Neural progenitor cell (in vitro differentiated cells): ENCODE results near the gene KIF16B. TPM values are rescaled to one million over a fixed set of nuclear protein-coding genes. Genes with fewer than 3 reads are reported as not detected.

Experiments used
- DNase-seq: peaks from one replicate; pipeline ENCODE4 v3.0.0-alpha.2; 2016; ENCODE audit warnings: low spot score
- H2AFZ ChIP-seq: fragments of 200-600 bp; sonication (generic); replicated peaks from 2 replicates; pipeline ENCODE4 v1.6.1; 2016; ENCODE audit warnings: antibody characterized with exemption
- H3F3A ChIP-seq: fragments of 200-600 bp; sonication (generic); 2 replicates; pipeline ENCODE4 v1.6.1; 2016; ENCODE audit warnings: antibody characterized with exemption, low read depth
- H3K27ac ChIP-seq: fragments of 200-600 bp; sonication (generic); 2 replicates; pipeline ENCODE4 v1.5.1; 2016; ENCODE audit warnings: mild to moderate bottlenecking
- H3K27me3 ChIP-seq: fragments of 200-600 bp; sonication (generic); 2 replicates; pipeline ENCODE4 v1.6.1; 2016; ENCODE audit warnings: mild to moderate bottlenecking, moderate library complexity
- H3K36me3 ChIP-seq: fragments of 200-600 bp; sonication (generic); 2 replicates; pipeline ENCODE4 v1.5.1; 2016
- H3K4me1 ChIP-seq: fragments of 200-600 bp; sonication (generic); 2 replicates; pipeline ENCODE4 v1.6.1; 2016; ENCODE audit warnings: mixed run types
- H3K4me2 ChIP-seq: fragments of 200-600 bp; sonication (generic); 2 replicates; pipeline ENCODE4 v1.6.1; 2016
- H3K4me3 ChIP-seq: fragments of 200-600 bp; sonication (generic); 2 replicates; pipeline ENCODE4 v1.5.1; 2016
- H3K79me2 ChIP-seq: fragments of 200-600 bp; sonication (generic); 2 replicates; pipeline ENCODE4 v1.6.1; 2016; ENCODE audit warnings: low read depth
- H3K9ac ChIP-seq: fragments of 200-600 bp; sonication (generic); 2 replicates; pipeline ENCODE4 v1.6.1; 2016
- H3K9me3 ChIP-seq: fragments of 200-600 bp; sonication (generic); 2 replicates; pipeline ENCODE4 v1.5.1; 2016; ENCODE audit warnings: low read depth
- H4K20me1 ChIP-seq: fragments of 200-600 bp; sonication (generic); 2 replicates; pipeline ENCODE4 v1.6.1; 2016; ENCODE audit warnings: low read depth
- H3K27ac Mint-ChIP-seq: 3 replicates; pipeline ENCODE4 v1.8.0; 2021; ENCODE audit warnings: mixed read lengths
- H3K27me3 Mint-ChIP-seq: 2 replicates; pipeline ENCODE4 v1.8.0; 2022; ENCODE audit warnings: low read depth, mild to moderate bottlenecking, inconsistent platforms, moderate library complexity, mixed read lengths; ENCODE audit not compliant: insufficient read depth
- H3K36me3 Mint-ChIP-seq: 3 replicates; pipeline ENCODE4 v1.8.0; 2021; ENCODE audit warnings: mixed read lengths
- H3K4me1 Mint-ChIP-seq: 3 replicates; pipeline ENCODE4 v1.8.0; 2021; ENCODE audit warnings: mixed read lengths
- H3K4me3 Mint-ChIP-seq: 3 replicates; pipeline ENCODE4 v1.8.0; 2021; ENCODE audit warnings: mild to moderate bottlenecking, moderate library complexity, mixed read lengths
- H3K9me3 Mint-ChIP-seq: 3 replicates; pipeline ENCODE4 v1.8.0; 2020; ENCODE audit warnings: mixed read lengths
- CTCF ChIP-seq: fragments of 200-600 bp; sonication (generic); IDR thresholded peaks from 2 replicates; pipeline ENCODE4 v1.5.1; 2017; ENCODE audit warnings: antibody characterized with exemption, mild to moderate bottlenecking
- EZH2 ChIP-seq: fragments of 200-600 bp; sonication (generic); IDR thresholded peaks from 2 replicates; pipeline ENCODE4 v1.6.1; 2017; ENCODE audit warnings: antibody characterized with exemption, mild to moderate bottlenecking, moderate library complexity
- EZH2phosphoT487 ChIP-seq: fragments of 200-600 bp; sonication (generic); IDR thresholded peaks from 2 replicates; pipeline ENCODE4 v1.6.1; 2017; ENCODE audit warnings: antibody characterized with exemption
- total RNA-seq: library from RNA; depleted of rRNA; stranded (reverse); fragments of >200 nt; gene quantifications from 2 replicates; pipeline ENCODE4 v1.2.3, GENCODE V29; 2015; ENCODE audit warnings: low replicate concordance

Gene KIF16B
- total RNA-seq, 1 donor from 2014 or later = 15.5 TPM

- Histone ChIP-seq H4K20me1 (no peaks in the 10 kb centered on the region), H3K4me2 (no peak overlapping the region), H3K79me2 (no peaks in the 10 kb centered on the region), H2AFZ (no peak overlapping the region), H3K36me3 (peaks cover 11% of the 10 kb centered on the region), H3K9ac (no peak overlapping the region), H3K9me3 (no peaks in the 10 kb centered on the region), H3F3A (no peaks in the 10 kb centered on the region), H3K27me3 (no peaks in the 10 kb centered on the region), H3K27ac (no peak overlapping the region), H3K4me1 (no peaks in the 10 kb centered on the region), H3K4me3 (no peak overlapping the region)
- Mint-ChIP-seq H3K27ac (no peak overlapping the region), H3K36me3 (peaks cover 8% of the 10 kb centered on the region), H3K4me3 (no peak overlapping the region), H3K27me3 (peaks cover 2% of the 10 kb centered on the region), H3K4me1 (no peaks in the 10 kb centered on the region), H3K9me3 (peaks cover 28% of the 10 kb centered on the region)
- TF ChIP-seq CTCF (no peak), EZH2 (no peak), EZH2phosphoT487 (no peak)
- DNase-seq = no peak
Observed at GRCh38 chr20:16301986-16302385, 271.3 kb downstream of the KIF16B start.

DNA sequence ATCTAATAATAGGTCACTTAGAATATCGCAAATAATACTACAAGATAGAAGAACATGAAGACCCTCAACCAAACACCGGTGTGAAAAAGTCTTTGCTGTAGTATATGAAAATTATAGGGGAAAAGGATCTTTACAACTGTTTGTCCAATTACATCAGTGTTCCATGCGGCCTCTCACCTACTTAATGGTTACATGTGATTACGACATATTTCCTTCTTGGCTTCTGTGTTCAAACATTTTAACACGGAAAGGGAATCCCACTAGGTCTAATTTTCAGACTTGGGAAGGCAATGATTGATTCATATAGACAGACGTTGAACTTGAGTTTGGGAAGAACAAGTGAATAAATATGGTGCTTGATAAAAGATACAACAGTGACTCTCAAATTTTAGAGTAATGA lies 273.4 kb downstream of the KIF16B start:
- no peak overlapping the region for H3K9ac ChIP-seq
- H3F3A ChIP-seq = no peaks in the 10 kb centered on the region
- no peaks in the 10 kb centered on the region for H3K9me3 ChIP-seq
- H3K4me3 ChIP-seq = no peak overlapping the region
- H3K4me1 Mint-ChIP-seq = no peaks in the 10 kb centered on the region
- H2AFZ ChIP-seq = no peak overlapping the region
- H3K9me3 Mint-ChIP-seq = peaks cover 28% of the 10 kb centered on the region
- H3K4me2 ChIP-seq = no peak overlapping the region
- no peaks in the 10 kb centered on the region for H4K20me1 ChIP-seq
- H3K36me3 Mint-ChIP-seq = peaks cover 5% of the 10 kb centered on the region
- H3K4me3 Mint-ChIP-seq = no peak overlapping the region
- TF ChIP-seq EZH2 (no peak), CTCF (no peak), EZH2phosphoT487 (no peak)
- no peaks in the 10 kb centered on the region for H3K4me1 ChIP-seq
- H3K79me2 ChIP-seq = no peaks in the 10 kb centered on the region
- H3K36me3 ChIP-seq = peaks cover 11% of the 10 kb centered on the region
- H3K27ac Mint-ChIP-seq = no peak overlapping the region
- H3K27me3 ChIP-seq = no peaks in the 10 kb centered on the region
- H3K27me3 Mint-ChIP-seq = peaks cover 2% of the 10 kb centered on the region
- no peak for DNase-seq
- H3K27ac ChIP-seq = no peak overlapping the region

GRCh38 chr20:16296931-16297330 lies 276.3 kb downstream of the KIF16B start:
- Histone ChIP-seq H3K27me3 (no peaks in the 10 kb centered on the region), H3F3A (no peaks in the 10 kb centered on the region), H3K9me3 (no peaks in the 10 kb centered on the region), H4K20me1 (no peaks in the 10 kb centered on the region), H3K36me3 (peaks cover under 1% of the 10 kb centered on the region), H3K79me2 (no peaks in the 10 kb centered on the region), H3K4me1 (peaks cover 9% of the 10 kb centered on the region), H3K27ac (no peak overlapping the region), H3K4me2 (no peak overlapping the region), H3K4me3 (no peak overlapping the region), H2AFZ (no peak overlapping the region), H3K9ac (no peak overlapping the region)
- Mint-ChIP-seq H3K4me3 (no peak overlapping the region), H3K9me3 (peaks cover 12% of the 10 kb centered on the region), H3K36me3 (peaks cover 4% of the 10 kb centered on the region), H3K27me3 (peaks cover 2% of the 10 kb centered on the region), H3K4me1 (no peaks in the 10 kb centered on the region), H3K27ac (no peak overlapping the region)
- no peak for DNase-seq
- TF ChIP-seq EZH2 (no peak), EZH2phosphoT487 (no peak), CTCF (no peak)
